Mesenteric fat pad (tissue), 1 donor: ENCODE measurements around the gene SV2C. TPM values are rescaled to one million over a fixed set of nuclear protein-coding genes. Genes with fewer than 3 reads are reported as not detected.

ENCODE experiments used
- DNase-seq: peaks from one replicate; pipeline ENCODE4 v3.0.0-alpha.2; 2020; ENCODE audit warnings: low spot score
- total RNA-seq: library from RNA; stranded (reverse); fragmentation: NEBNext Ultra II Directional; extraction: Animal tissue kit (Norgen Biotek cat#: 25700); gene quantifications from one replicate; pipeline ENCODE4 v1.2.1, GENCODE V29; 2021
- donor health status: DM: yes; HTN: yes; CAD: no.

Gene SV2C
- total RNA-seq, 1 donor from 2014 or later, result not detected

GRCh38 chr5:76099756-76100155 is 16.6 kb downstream of the SV2C start:
- DNase-seq, result no peak

- no peak for DNase-seq
Measured at GRCh38 chr5:76104027-76104426, 20.8 kb downstream of the SV2C start.

- DNase-seq, result no peak
Measured at GRCh38 chr5:76106149-76106548, 23.0 kb downstream of the SV2C start.

GRCh38 chr5:76111477-76112174 is 28.4 kb downstream of the SV2C start:
- no peak for DNase-seq

- no peak for DNase-seq
Measured at GRCh38 chr5:76113103-76113502, 29.9 kb downstream of the SV2C start.

GRCh38 chr5:76114179-76114851 is 31.1 kb downstream of the SV2C start:
- no peak for DNase-seq

GRCh38 chr5:76125346-76125745 is 42.2 kb downstream of the SV2C start:
- no peak for DNase-seq

GRCh38 chr5:76125888-76126287 is 42.7 kb downstream of the SV2C start:
- no peak for DNase-seq

GRCh38 chr5:76134003-76134402 is 50.8 kb downstream of the SV2C start:
- no peak for DNase-seq

- DNase-seq, result no peak
Measured at GRCh38 chr5:76134646-76135045, 51.5 kb downstream of the SV2C start.

- no peak for DNase-seq
Measured at GRCh38 chr5:76137887-76138542, 54.8 kb downstream of the SV2C start.

- DNase-seq, result no peak
Measured at GRCh38 chr5:76143884-76144283, 60.7 kb downstream of the SV2C start.

GRCh38 chr5:76144513-76145274 is 61.5 kb downstream of the SV2C start:
- DNase-seq, result no peak

GRCh38 chr5:76145945-76146344 is 62.8 kb downstream of the SV2C start:
- DNase-seq, result no peak

- no peak for DNase-seq
Measured at GRCh38 chr5:76149636-76150035, 66.5 kb downstream of the SV2C start.

GRCh38 chr5:76152161-76152560 is 69.0 kb downstream of the SV2C start:
- DNase-seq, result no peak

- DNase-seq, result no peak
Measured at GRCh38 chr5:76152700-76153099, 69.5 kb downstream of the SV2C start.

GRCh38 chr5:76153271-76153670 is 70.1 kb downstream of the SV2C start:
- no peak for DNase-seq

GRCh38 chr5:76154009-76154690 is 71.0 kb downstream of the SV2C start:
- DNase-seq, result no peak

- DNase-seq, result no peak
Measured at GRCh38 chr5:76155536-76155935, 72.4 kb downstream of the SV2C start.

GRCh38 chr5:76162335-76162734 is 79.2 kb downstream of the SV2C start:
- DNase-seq, result no peak
